HepG2 (cell line): Measurements from ENCODE around the gene LEMD2. TPM values are rescaled to one million over a fixed set of nuclear protein-coding genes. Genes with fewer than 3 reads are reported as not detected.
A peak's percentile ranks its signal among the peaks of the same experiment; 100 is the strongest.

Experiments used
- BORCS8-MEF2B ChIP-seq: sonication (generic); formaldehyde crosslinking; IDR thresholded peaks from 2 replicates; pipeline ENCODE4 v1.8.0; 2022; ENCODE audit warnings: mild to moderate bottlenecking, missing genetic modification reagents
- CEBPZ ChIP-seq: IDR thresholded peaks from 2 replicates; pipeline ENCODE4 v1.6.1; 2012; ENCODE audit warnings: low read length, improper control_type of control experiment
- EP300 ChIP-seq, 3 experiments: sonication (generic) in 1 of 3; formaldehyde crosslinking in 1 of 3; IDR thresholded peaks; 2 replicates each; pipeline versions ENCODE4 v1.5.1 to v1.6.1; 2011 to 2020; ENCODE audit warnings: low read depth in 2 of 3, low read length in 2 of 3, borderline replicate concordance in 1 of 3, improper control_type of control experiment in 1 of 3, mild to moderate bottlenecking in 1 of 3, missing genetic modification reagents in 1 of 3, moderate library complexity in 1 of 3
- FOXK2 ChIP-seq: fragments of 450-650 bp; IDR thresholded peaks from 2 replicates; pipeline ENCODE4 v1.6.1; 2016
- MIXL1 ChIP-seq: IDR thresholded peaks from 2 replicates; pipeline ENCODE4 v1.6.1; 2016
- NR2C2 ChIP-seq: sonication (generic); formaldehyde crosslinking; IDR thresholded peaks from 2 replicates; pipeline ENCODE4 v1.4.0; 2020; ENCODE audit warnings: missing genetic modification reagents, mild to moderate bottlenecking, moderate library complexity, borderline replicate concordance
- PITX1 ChIP-seq: sonication (generic); formaldehyde crosslinking; IDR thresholded peaks from 2 replicates; pipeline ENCODE4 v1.5.1; 2020; ENCODE audit warnings: mild to moderate bottlenecking, missing genetic modification reagents
- SP2 ChIP-seq: sonication (generic); formaldehyde crosslinking; IDR thresholded peaks from 2 replicates; pipeline ENCODE4 v1.5.1; 2020; ENCODE audit warnings: mild to moderate bottlenecking, missing genetic modification reagents
- ZEB1 ChIP-seq: IDR thresholded peaks from 2 replicates; pipeline ENCODE4 v1.6.1; 2012; ENCODE audit warnings: mild to moderate bottlenecking, low read depth, inconsistent platforms; ENCODE audit not compliant: insufficient replicate concordance
- ZNF253 ChIP-seq: sonication (generic); formaldehyde crosslinking; IDR thresholded peaks from 2 replicates; pipeline ENCODE4 v1.8.0; 2022; ENCODE audit warnings: mild to moderate bottlenecking, missing genetic modification reagents, borderline replicate concordance
- ZNF292 ChIP-seq: sonication (generic); formaldehyde crosslinking; IDR thresholded peaks from 2 replicates; pipeline ENCODE4 v1.8.1; 2022; ENCODE audit warnings: mild to moderate bottlenecking, low read depth, missing genetic modification reagents, borderline replicate concordance
- ZNF44 ChIP-seq: sonication (generic); formaldehyde crosslinking; IDR thresholded peaks from 2 replicates; pipeline ENCODE4 v1.5.1; 2020; ENCODE audit warnings: mild to moderate bottlenecking, missing genetic modification reagents
- ZNF768 ChIP-seq: sonication (generic); formaldehyde crosslinking; IDR thresholded peaks from 2 replicates; pipeline ENCODE4 v1.4.0; 2020; ENCODE audit warnings: missing genetic modification reagents
- ZNF775 ChIP-seq: sonication (generic); formaldehyde crosslinking; IDR thresholded peaks from 2 replicates; pipeline ENCODE4 v1.4.0; 2020; ENCODE audit warnings: missing genetic modification reagents, mild to moderate bottlenecking, moderate library complexity, borderline replicate concordance
- polyA plus RNA-seq, 8 experiments: library from polyadenylated mRNA; depleted of rRNA in 3 of 8; stranded (reverse) in 7 of 8; unstranded in 1 of 8; fragments of >200 nt; fragmentation: Illumina TruSeq in 4 of 8; extraction: Trizol in 4 of 8; gene quantifications; 2 replicates each; pipeline versions ENCODE4 v1.2.1 to v1.2.3, GENCODE V29; 2011 to 2016; ENCODE audit warnings: low read depth in 4 of 8, missing spikeins in 1 of 8, mixed read lengths in 1 of 8; ENCODE audit not compliant: insufficient read depth in 1 of 8
- total RNA-seq, 5 experiments: library from RNA; depleted of rRNA; stranded (reverse); fragments of >200 nt; fragmentation: Illumina TruSeq; extraction: Trizol; gene quantifications; 2 replicates each; pipeline ENCODE4 v1.2.3, GENCODE V29; 2016; ENCODE audit warnings: low read depth in 1 of 5
- TF ChIP-seq, protein P1 (sequence below): sonication (generic); formaldehyde crosslinking; IDR thresholded peaks from 2 replicates; pipeline ENCODE4 v1.5.0; 2020; ENCODE audit warnings: mild to moderate bottlenecking, missing genetic modification reagents, moderate library complexity
- TF ChIP-seq, protein P2 (sequence below): sonication (generic); formaldehyde crosslinking; IDR thresholded peaks from 2 replicates; pipeline ENCODE4 v1.4.0; 2020; ENCODE audit warnings: mild to moderate bottlenecking, low read depth, missing genetic modification reagents
- TF ChIP-seq, protein P3 (sequence below): sonication (generic); formaldehyde crosslinking; IDR thresholded peaks from 2 replicates; pipeline ENCODE4 v1.8.1; 2023; ENCODE audit warnings: mild to moderate bottlenecking, missing genetic modification reagents
- TF ChIP-seq, protein P4 (sequence below): sonication (generic); formaldehyde crosslinking; IDR thresholded peaks from 2 replicates; pipeline ENCODE4 v1.4.0; 2020; ENCODE audit warnings: missing genetic modification reagents, borderline replicate concordance

The LEMD2 gene
- total and polyA plus RNA-seq, 2 of the 13 experiments (the other 11 are each of a cell fraction or from before 2014, with no cell fraction given): 45.2 to 62.9 TPM

GRCh38 chr6:33794910-33795623 lies 6.1 kb upstream of the LEMD2 start (continued):
- TF ChIP-seq CEBPZ (no peak), ZNF292 (CRISPR knock-in tag) (0 out of 2 replicates have a peak, but pooled peaks have one; percentile 19), PITX1 (CRISPR knock-in tag) (peak; percentile 24; the same call in 1 of the 2 replicates), ZNF253 (CRISPR knock-in tag) (no peak), MIXL1 (CRISPR knock-in tag) (peak; percentile 24; the same call in 1 of the 2 replicates), ZEB1 (peak; percentile 29), ZNF768 (CRISPR knock-in tag) (0 out of 2 replicates have a peak, but pooled peaks have one; percentile 13), EP300 (IDR thresholded peaks at IDR 0.05; ENCODE audit: low read depth in 2 of 2, low read length in 2 of 2) (peak in 1 of 2 experiments; percentile 25; a peak in 1 of 4 replicates), EP300 (CRISPR knock-in tag; IDR thresholded peaks at IDR 0.05; ENCODE audit: borderline replicate concordance) (no peak), BORCS8-MEF2B (CRISPR knock-in tag) (no peak), ZNF44 (CRISPR knock-in tag) (no peak), ZNF775 (no peak), FOXK2 (no peak), NR2C2 (CRISPR knock-in tag) (peak; percentile 25; the same call in 1 of the 2 replicates), SP2 (CRISPR knock-in tag) (no peak)
- TF ChIP-seq, protein P1, sequence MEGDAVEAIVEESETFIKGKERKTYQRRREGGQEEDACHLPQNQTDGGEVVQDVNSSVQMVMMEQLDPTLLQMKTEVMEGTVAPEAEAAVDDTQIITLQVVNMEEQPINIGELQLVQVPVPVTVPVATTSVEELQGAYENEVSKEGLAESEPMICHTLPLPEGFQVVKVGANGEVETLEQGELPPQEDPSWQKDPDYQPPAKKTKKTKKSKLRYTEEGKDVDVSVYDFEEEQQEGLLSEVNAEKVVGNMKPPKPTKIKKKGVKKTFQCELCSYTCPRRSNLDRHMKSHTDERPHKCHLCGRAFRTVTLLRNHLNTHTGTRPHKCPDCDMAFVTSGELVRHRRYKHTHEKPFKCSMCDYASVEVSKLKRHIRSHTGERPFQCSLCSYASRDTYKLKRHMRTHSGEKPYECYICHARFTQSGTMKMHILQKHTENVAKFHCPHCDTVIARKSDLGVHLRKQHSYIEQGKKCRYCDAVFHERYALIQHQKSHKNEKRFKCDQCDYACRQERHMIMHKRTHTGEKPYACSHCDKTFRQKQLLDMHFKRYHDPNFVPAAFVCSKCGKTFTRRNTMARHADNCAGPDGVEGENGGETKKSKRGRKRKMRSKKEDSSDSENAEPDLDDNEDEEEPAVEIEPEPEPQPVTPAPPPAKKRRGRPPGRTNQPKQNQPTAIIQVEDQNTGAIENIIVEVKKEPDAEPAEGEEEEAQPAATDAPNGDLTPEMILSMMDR (CRISPR knock-in tag): 0 out of 2 replicates have a peak, but pooled peaks have one; percentile 37
- TF ChIP-seq, protein P2, sequence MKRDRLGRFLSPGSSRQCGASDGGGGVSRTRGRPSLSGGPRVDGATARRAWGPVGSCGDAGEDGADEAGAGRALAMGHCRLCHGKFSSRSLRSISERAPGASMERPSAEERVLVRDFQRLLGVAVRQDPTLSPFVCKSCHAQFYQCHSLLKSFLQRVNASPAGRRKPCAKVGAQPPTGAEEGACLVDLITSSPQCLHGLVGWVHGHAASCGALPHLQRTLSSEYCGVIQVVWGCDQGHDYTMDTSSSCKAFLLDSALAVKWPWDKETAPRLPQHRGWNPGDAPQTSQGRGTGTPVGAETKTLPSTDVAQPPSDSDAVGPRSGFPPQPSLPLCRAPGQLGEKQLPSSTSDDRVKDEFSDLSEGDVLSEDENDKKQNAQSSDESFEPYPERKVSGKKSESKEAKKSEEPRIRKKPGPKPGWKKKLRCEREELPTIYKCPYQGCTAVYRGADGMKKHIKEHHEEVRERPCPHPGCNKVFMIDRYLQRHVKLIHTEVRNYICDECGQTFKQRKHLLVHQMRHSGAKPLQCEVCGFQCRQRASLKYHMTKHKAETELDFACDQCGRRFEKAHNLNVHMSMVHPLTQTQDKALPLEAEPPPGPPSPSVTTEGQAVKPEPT (CRISPR knock-in tag): no peak
- TF ChIP-seq, protein P3, sequence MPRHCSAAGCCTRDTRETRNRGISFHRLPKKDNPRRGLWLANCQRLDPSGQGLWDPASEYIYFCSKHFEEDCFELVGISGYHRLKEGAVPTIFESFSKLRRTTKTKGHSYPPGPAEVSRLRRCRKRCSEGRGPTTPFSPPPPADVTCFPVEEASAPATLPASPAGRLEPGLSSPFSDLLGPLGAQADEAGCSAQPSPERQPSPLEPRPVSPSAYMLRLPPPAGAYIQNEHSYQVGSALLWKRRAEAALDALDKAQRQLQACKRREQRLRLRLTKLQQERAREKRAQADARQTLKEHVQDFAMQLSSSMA (CRISPR knock-in tag): peak; percentile 90
- TF ChIP-seq, protein P4, sequence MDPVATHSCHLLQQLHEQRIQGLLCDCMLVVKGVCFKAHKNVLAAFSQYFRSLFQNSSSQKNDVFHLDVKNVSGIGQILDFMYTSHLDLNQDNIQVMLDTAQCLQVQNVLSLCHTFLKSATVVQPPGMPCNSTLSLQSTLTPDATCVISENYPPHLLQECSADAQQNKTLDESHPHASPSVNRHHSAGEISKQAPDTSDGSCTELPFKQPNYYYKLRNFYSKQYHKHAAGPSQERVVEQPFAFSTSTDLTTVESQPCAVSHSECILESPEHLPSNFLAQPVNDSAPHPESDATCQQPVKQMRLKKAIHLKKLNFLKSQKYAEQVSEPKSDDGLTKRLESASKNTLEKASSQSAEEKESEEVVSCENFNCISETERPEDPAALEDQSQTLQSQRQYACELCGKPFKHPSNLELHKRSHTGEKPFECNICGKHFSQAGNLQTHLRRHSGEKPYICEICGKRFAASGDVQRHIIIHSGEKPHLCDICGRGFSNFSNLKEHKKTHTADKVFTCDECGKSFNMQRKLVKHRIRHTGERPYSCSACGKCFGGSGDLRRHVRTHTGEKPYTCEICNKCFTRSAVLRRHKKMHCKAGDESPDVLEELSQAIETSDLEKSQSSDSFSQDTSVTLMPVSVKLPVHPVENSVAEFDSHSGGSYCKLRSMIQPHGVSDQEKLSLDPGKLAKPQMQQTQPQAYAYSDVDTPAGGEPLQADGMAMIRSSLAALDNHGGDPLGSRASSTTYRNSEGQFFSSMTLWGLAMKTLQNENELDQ: no peak
